Measurements from ENCODE around the gene FKBP11. TPM values are rescaled to one million over a fixed set of nuclear protein-coding genes. Genes with fewer than 3 reads are reported as not detected.

FKBP11 gene
- total and polyA plus RNA-seq, 2 of the 13 experiments (the other 11 are each of a cell fraction or from before 2014, with no cell fraction given), result 15.5 to 19.4 TPM

GRCh38 chr12:48890657-48891418, 34.5 kb downstream of the FKBP11 start (continued):
- TF ChIP-seq MAX (IDR thresholded peaks at IDR 0.05), result peak; percentile 47; the same call in 1 of the 2 replicates
- TF ChIP-seq, protein P1, sequence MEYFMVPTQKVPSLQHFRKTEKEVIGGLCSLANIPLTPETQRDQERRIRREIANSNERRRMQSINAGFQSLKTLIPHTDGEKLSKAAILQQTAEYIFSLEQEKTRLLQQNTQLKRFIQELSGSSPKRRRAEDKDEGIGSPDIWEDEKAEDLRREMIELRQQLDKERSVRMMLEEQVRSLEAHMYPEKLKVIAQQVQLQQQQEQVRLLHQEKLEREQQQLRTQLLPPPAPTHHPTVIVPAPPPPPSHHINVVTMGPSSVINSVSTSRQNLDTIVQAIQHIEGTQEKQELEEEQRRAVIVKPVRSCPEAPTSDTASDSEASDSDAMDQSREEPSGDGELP (IDR thresholded peaks at IDR 0.05; ENCODE audit: borderline replicate concordance, low read depth), result peak; percentile 64; the same call in 1 of the 2 replicates
- TF ChIP-seq KDM4B (CRISPR knock-in tag; IDR thresholded peaks at IDR 0.05), result peak; percentile 61; the same call in 1 of the 2 replicates
- TF ChIP-seq TOPORS (CRISPR knock-in tag; IDR thresholded peaks at IDR 0.05), result 0 out of 2 replicates have a peak, but pooled peaks have one; percentile 31
- TF ChIP-seq GTF2F1 (IDR thresholded peaks at IDR 0.05; ENCODE audit: low read length), result no peak
- TF ChIP-seq ZNF687 (CRISPR knock-in tag; IDR thresholded peaks at IDR 0.05), result peak; percentile 63
- TF ChIP-seq STAT5B (CRISPR knock-in tag; IDR thresholded peaks at IDR 0.05), result no peak
- TF ChIP-seq ZBTB33 (CRISPR knock-in tag; IDR thresholded peaks at IDR 0.05), result 0 out of 2 replicates have a peak, but pooled peaks have one; percentile 17
- peak; percentile 32; the same call in 1 of the 2 replicates for TF ChIP-seq ZFY (CRISPR knock-in tag; IDR thresholded peaks at IDR 0.05)
- peak; percentile 50; the same call in 1 of the 2 replicates for TF ChIP-seq RXRA (CRISPR knock-in tag; IDR thresholded peaks at IDR 0.05)
- TF ChIP-seq FOXP4 (CRISPR knock-in tag; IDR thresholded peaks at IDR 0.05), result 0 out of 2 replicates have a peak, but pooled peaks have one; percentile 14
- TF ChIP-seq, protein P2, sequence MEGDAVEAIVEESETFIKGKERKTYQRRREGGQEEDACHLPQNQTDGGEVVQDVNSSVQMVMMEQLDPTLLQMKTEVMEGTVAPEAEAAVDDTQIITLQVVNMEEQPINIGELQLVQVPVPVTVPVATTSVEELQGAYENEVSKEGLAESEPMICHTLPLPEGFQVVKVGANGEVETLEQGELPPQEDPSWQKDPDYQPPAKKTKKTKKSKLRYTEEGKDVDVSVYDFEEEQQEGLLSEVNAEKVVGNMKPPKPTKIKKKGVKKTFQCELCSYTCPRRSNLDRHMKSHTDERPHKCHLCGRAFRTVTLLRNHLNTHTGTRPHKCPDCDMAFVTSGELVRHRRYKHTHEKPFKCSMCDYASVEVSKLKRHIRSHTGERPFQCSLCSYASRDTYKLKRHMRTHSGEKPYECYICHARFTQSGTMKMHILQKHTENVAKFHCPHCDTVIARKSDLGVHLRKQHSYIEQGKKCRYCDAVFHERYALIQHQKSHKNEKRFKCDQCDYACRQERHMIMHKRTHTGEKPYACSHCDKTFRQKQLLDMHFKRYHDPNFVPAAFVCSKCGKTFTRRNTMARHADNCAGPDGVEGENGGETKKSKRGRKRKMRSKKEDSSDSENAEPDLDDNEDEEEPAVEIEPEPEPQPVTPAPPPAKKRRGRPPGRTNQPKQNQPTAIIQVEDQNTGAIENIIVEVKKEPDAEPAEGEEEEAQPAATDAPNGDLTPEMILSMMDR (CRISPR knock-in tag; IDR thresholded peaks at IDR 0.05), result peak; percentile 97
- TF ChIP-seq PCBP2 (optimal IDR thresholded peaks at IDR 0.05; ENCODE audit: low read depth, low read length, poor library complexity, severe bottlenecking), result no peak
